ENCODE results near the gene SHC2.

SHC2 gene

GRCh38 chr19:403221-404027 lies 57.4 kb downstream of the SHC2 start:
- DNase-seq (ENCODE audit: low read depth, low spot score) = no peak
- ChIA-PET CTCF (no interaction called here), POLR2A (no interaction called here)
- TF ChIP-seq CTCF (IDR thresholded peaks at IDR 0.05; ENCODE audit: insufficient read depth, low read length, missing control alignments) = no peak
- no peak overlapping the region for H3K4me3 ChIP-seq (ENCODE audit: low read depth, low read length)

DNA sequence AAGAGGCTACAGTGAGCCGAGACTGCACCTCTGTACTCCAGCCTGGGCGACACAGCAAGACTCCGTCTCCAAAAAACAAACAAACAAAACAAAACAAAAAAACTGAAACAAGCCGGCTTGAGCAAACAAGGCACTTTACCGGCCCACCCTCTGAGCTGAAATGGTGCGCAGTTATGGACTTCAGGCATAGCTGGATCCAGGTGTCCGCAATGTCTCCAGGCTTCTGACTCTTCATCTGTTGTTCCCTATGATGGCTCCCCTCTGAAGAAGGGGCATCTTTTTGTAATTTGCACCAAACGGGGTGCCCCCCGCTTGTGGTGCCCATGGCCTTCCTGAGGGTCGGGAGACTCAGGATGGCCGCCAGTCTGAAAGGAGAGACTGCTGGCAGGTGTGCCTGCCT lies 58.0 kb downstream of the SHC2 start:
- TF ChIP-seq CTCF (IDR thresholded peaks at IDR 0.05; ENCODE audit: insufficient read depth, low read length, missing control alignments) = no peak
- POLR2A ChIA-PET = interaction anchor here (1.0 kb wide), 1 partner anchor 77 kb away, joined by 3 read pairs; no protein-coding TSS in a partner anchor
- H3K4me3 ChIP-seq (ENCODE audit: low read depth, low read length) = no peak overlapping the region
- DNase-seq (ENCODE audit: low read depth, low spot score) = no peak
- CTCF ChIA-PET = no interaction called here

- ChIA-PET POLR2A (interaction anchor here (0.7 to 1.0 kb wide), 2 partner anchors 57 to 78 kb away, joined by 3 read pairs; no protein-coding TSS in a partner anchor), CTCF (no interaction called here)
- TF ChIP-seq CTCF (IDR thresholded peaks at IDR 0.05; ENCODE audit: insufficient read depth, low read length, missing control alignments) = no peak
- no peak overlapping the region for H3K4me3 ChIP-seq (ENCODE audit: low read depth, low read length)
- DNase-seq (ENCODE audit: low read depth, low spot score) = no peak
Measured at GRCh38 chr19:401866-402511, 58.8 kb downstream of the SHC2 start.

DNA sequence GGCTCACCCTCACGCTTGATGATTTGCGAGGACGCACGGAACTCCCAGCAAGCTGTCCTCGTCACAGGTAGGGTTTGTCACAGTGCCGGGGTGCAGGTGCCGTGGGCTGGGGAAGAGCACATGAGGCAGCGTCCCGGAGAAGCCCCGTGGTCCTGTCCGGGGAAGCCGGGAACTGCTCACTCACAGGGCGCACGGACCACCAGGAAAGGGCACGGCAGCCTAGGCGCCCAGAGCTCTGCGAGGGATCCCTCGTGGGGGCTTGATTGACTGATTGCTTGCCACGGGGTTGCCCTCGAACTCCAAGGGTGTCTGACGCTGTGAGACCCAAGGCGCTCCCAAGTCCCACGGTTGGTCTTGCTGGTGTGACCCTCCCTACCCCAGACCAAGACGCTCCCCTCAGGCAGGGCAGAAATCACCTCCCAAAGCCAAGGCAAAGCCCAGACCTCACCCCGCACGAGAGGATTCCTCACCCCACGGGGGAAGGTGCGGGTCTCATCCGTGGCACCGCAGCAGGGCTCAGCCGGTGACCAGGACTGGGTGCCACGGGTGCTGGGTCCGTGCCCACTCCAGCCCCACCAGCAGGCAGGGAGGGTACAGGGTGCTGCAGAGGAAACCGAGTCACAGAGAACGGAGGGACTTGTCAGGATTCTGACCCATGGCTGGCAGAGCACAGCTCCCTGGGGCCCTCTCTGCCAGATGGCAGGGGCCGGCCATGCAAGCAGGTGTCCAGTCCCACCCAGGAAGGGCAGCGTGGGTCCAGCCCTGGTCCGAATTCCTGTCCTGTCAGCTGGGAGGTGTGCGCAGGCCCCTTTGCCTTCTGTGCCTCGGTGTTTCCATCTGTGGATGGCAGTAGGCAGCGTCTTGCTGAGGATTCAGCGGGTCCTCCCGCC lies 59.6 kb downstream of the SHC2 start:
- no peak for DNase-seq (ENCODE audit: low read depth, low spot score)
- no peak for TF ChIP-seq CTCF (IDR thresholded peaks at IDR 0.05; ENCODE audit: insufficient read depth, low read length, missing control alignments)
- POLR2A ChIA-PET = interaction anchor here (0.7 kb wide), 1 partner anchor 56 kb away, joined by 3 read pairs; no protein-coding TSS in a partner anchor
- H3K4me3 ChIP-seq (ENCODE audit: low read depth, low read length) = no peak overlapping the region
- CTCF ChIA-PET = no interaction called here

GRCh38 chr19:399370-399769 lies 61.5 kb downstream of the SHC2 start:
- CTCF ChIA-PET = no interaction called here
- H3K4me3 ChIP-seq (ENCODE audit: low read depth, low read length) = no peak overlapping the region
- POLR2A ChIA-PET = no interaction called here
- no peak for TF ChIP-seq CTCF (IDR thresholded peaks at IDR 0.05; ENCODE audit: insufficient read depth, low read length, missing control alignments)
- DNase-seq (ENCODE audit: low read depth, low spot score) = no peak

DNA sequence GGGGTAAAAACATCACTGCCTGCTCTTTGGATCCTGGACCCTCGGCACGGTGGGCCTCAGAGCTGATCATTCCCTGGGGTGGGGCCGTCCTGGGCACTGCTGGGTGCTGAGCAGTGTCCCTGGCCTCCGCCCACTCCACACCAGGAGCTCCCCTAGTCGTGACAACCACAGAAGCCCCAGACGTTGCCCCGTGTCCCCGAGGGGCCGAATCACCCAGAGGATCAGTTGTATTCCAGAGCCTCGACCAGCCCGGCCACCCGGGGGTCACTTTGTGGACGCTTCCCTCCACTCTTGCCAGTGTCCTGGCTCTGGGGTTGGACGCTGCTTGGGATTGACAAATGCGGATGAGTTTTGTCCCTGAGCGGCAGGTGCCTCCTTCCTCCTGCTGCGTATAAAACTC lies 62.1 kb downstream of the SHC2 start:
- DNase-seq (ENCODE audit: low read depth, low spot score) = no peak
- CTCF ChIA-PET = no interaction called here
- no peak for TF ChIP-seq CTCF (IDR thresholded peaks at IDR 0.05; ENCODE audit: insufficient read depth, low read length, missing control alignments)
- POLR2A ChIA-PET = no interaction called here
- H3K4me3 ChIP-seq (ENCODE audit: low read depth, low read length) = no peak overlapping the region
